GM21367 (cell line): Measurements from ENCODE around the gene ARL5A.
"Not testable (repeated sequence)": the region's sequence is repeated elsewhere in the genome, so short reads cannot be mapped to it uniquely, and the experiment has no call there.

Experiments used
- ATAC-seq: cut with Tn5 transposase; IDR thresholded peaks from one replicate; pipeline ENCODE4 v1.9.1; 2021; ENCODE audit not compliant: unreplicated experiment

The ARL5A gene, protein sequence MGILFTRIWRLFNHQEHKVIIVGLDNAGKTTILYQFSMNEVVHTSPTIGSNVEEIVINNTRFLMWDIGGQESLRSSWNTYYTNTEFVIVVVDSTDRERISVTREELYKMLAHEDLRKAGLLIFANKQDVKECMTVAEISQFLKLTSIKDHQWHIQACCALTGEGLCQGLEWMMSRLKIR

DNA sequence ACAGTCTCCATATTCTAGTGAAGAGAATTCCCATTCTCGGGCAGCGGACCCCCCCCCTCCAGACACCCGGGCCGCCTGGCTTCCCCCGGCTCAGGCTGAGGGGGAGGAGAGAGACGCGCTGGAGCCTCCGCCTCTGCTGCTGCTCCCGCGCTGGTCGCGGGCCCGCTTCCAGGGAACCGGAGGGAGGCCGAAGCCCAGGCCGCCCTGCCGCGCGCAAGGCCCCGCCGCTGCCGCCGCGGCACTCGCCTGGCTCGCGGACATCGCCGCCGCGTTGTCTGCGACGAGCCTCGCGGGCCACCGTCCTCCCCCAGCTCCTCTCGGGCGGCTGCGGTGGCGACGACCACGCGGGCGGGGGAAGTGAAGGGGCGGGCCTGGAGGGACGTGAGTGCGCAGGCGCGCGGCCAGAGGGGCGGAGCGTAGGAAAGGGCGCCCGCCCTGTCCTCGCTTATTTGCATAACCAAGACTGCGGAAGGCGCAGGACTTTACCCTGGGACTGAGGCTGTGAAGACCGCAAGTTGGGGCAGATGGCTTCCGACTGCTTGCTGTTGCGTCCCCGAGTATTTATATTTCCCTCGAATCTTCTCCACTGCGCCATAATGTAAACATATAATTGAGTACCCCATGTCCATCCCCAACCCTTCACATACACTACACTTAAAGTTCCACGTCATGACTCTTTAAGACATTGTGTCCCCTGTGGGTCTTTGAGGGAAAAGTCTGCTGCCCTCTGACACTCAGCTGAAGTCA, at the start of gene ARL5A:
ARL5A (minus strand) TSS at position 279 of the 747 bp plus-strand sequence; CDS start at position 34, 245 bp downstream.
- ATAC-seq = peak; percentile 94

DNA sequence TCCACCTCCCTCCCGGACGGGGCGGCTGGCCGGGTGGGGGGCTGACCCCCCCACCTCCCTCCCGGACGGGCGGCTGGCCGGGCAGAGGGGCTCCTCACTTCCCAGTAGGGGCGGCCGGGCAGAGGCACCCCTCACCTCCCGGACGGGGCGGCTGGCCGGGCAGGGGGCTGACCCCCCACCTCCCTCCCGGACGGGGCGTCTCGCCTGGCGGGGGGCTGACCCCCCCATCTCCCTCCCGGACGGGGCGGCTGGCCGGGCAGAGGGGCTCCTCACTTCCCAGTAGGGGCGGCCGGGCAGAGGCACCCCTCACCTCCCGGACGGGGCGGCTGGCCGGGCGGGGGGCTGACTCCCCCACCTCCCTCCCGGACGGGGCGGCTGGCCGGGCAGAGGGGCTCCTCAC, 47.4 kb upstream of the ARL5A start:
- ATAC-seq = not testable (repeated sequence)

DNA sequence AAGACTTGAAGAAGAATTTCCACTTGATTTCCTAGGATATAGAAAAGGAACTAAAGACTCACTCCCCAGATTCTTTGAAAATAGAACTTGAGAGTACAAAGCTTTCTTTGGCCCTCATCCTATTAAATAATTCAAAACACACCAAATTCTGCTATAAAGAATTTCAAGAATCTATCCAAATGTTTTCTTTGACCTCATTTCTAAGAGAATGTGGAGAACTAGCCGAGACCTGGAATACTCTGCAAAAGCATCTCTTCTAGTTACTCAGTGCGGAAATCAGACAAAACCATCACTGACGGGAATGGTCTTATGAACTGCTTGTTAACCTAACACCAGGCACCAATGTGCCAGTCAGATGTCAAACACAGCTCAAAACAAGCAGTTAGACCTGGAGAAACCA, 44.2 kb upstream of the ARL5A start:
- no peak for ATAC-seq

DNA sequence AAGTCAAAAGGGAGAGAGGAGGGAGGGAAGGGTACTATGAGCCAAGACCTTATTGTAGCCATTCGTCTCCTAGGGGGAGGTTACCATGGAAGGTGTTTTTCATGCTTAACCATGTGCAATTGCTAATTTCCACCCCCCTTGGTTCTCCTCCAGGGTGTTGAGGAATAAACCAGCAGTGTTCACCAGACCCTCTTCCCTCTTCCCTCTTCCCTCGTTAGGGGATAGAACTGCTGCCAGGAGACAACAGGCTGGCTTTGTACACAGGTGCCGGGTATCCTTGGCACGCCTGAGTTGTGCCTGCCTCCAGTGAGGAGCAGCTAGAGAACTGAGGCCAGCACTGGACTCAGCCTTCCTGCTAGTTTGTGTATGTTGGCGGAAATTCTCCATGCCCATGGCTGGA, 41.1 kb upstream of the ARL5A start:
- no peak for ATAC-seq

DNA sequence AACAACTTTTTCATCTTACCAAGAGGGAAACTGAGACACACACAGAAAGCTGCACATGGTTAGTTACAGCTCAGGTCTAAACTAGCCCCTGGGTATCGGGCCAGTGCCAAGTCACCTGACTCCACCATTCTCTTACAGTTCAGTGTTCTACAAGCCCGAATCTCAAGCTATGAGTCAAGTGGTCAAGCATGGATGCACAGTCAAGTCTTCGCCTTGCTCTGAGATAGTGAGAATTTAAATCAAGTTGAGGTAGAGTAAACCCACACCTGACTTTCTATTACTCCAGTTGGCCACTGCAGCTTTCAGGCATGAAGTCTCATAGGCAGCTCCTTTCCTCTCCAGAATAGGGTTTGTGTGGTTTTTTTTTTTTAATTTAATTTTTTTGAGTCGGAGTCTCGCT, 34.5 kb upstream of the ARL5A start:
- ATAC-seq = peak; percentile 99

DNA sequence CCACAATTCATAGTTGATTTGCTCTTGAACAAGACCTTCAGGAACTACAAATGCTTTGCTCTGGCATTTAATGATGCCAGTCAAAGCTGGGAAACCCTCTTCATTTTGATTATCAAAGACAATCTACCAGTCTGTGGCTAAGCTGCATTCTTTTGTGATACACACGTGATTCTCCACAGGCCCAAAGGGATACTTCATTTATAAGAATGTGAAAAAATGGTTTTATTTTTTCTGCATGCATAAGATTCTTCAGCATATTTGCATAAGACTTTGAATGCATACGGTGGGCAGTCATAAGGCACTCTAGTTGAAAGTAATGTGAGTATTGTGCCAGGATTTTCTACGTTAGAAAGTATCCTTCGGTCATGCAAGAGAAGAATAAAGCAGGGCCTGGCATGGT, 33.0 kb upstream of the ARL5A start:
- no peak for ATAC-seq

DNA sequence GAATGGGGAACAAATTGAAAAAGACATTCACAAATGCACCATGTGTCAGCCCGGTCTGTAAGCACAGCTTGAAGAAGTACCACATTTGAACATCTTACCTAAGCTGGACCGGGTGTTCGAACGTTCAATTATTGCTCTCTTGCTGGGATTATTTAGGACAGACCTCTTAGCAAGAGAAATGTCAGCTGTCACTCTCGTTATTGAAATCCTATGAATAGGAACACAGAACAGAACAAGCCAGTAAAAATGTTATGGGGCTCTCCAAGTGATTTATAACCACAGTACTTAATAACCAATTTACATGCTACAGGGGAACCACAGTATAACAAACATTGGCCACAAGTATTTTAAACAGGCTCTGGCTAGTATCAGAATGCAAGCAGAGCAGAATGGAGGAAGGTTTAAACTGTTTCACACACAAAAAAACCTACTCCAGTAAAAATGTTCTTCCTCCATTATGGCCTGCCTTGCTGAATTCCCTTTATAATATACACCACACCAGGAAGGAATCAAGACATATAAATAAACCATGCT, 32.5 kb upstream of the ARL5A start:
- ATAC-seq = no peak

DNA sequence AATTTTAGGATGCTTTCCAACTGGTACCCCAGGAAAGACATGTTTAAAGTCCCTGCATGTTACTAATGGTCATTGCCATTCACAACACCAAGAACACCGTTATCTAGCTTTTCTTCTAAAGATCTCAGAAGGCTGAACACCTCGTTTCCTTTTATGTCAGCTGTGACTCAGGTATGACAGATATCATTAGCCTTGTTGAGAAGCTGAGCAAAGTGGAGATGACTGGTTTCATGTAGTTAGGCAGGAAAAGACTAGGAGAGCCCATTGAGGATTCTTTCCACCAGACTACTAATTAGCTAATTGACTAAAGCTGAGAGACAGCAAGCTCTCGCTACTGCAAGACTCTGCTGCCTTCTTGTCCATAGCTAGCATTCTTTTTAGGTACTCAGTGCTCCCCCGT, 32.0 kb upstream of the ARL5A start:
- ATAC-seq = no peak

DNA sequence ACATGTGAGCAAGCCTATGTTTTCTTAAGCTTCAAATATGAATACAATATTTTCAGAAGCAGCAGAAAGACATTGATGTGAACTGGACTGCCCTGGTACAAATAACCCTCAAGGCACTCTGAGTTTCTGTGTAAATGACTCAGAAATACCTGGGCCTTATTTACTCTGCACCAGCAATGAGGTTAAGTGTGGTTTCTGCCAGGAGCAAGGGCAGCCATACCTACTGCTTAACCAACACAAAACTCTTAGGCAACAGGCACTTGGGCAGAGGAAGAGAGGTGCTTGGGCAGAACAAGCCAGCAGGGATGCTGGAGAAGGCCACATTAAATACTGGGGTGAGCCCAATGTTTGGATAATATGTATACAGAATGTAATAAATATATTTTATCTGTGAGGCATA, 29.4 kb upstream of the ARL5A start:
- no peak for ATAC-seq

DNA sequence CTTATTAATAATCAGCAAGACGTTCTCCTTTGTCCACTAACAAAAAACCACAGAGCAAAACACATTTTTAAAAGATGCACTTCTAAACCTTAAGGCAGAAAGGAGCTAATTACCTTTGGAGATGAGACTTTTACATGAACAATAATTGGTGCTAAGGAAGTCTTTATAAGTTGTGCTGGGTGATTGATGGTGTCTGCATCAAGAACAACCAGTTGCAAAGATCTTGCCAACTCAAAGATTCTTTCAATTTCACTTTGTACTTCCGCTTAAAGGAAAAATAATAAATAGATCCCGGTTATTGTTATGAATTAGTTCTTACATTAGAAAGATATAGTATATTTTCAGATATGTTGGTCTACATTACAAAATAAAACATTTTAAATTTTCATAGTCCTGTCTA, 26.9 kb upstream of the ARL5A start:
- no peak for ATAC-seq

DNA sequence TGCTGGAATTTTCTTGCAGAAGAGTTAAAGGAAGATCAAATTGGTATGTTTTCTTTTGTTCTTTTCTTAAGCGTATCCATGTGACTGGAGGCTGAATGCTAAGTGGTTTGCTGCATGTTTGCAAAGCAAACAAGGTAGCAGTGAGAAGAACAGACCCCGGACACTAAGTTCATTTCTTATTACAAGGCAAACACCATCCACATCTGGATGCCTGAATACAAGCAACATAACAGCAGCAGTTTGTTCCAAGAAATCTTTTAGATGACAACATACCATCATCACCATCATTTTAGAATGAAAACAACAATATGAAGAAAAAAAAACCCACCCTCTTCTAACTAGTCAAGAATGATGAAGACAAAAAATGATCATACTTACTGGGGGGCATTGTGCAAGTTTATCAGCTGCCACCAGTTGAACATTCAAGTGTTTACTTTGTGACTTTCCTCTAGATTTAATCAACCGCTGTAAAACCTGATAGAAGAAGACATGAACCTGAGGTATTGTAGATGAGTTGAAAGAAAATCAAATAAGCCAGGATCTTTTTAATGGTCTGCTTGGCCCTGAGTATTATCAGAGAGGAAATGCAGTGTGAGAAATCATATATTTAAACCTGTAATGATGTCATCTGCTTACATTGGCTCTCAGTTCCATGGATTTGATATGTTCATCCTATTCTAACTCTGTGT, 25.0 kb upstream of the ARL5A start:
- ATAC-seq = no peak

DNA sequence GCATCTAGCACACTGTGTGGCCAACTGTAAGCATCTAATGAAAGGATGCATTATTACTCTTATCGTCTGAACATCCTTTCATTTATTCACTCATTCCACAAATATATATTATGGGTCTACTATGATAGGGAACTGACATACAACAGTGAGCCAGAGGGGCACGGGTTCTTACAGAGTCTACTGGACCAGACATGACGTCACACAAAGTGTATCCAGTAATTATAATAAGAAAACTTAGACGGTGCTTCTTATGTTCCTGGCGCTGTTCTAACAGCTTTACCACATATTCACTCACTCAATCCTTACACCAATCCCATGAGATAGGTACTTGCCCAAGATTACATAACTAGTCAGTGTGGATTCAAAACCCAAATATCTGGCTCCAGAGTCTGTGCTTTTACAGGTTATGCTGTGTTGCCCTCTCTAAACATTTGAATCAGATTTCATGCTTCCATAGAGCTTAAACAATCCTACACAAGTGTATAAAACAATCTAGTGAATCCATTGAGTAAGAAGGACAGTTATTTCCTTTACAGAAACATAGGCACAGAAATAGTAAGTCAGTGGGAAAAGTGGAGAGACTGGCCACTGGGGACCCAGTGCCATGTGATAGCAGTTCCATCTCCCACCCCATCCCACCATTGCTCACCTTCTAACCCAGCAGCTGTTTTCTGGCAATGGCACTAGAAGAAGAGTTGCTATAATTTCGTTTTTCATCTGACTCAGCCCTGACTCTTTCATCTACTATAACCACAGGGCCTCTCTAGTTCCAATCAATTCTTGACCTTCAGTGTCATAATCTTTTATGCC, 24.2 kb upstream of the ARL5A start:
- ATAC-seq = no peak

DNA sequence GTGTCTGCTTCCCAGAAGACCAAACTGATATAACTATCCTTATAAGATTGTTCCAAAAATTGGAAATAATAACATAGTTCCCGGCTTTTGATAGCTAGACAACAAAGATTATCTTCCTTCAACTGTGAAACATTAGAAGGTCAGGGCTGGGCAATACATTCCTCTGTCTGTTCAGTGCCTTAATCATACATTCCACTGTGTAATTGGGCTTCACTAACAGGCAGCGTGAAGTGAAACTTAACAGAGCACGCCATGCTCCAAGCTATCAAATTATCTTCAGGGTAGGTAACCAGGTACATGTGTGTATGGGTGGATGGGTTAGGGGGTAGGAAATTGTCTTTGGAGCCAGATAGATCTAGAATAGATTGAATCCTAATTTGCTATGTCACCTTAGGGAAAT, 23.5 kb upstream of the ARL5A start:
- no peak for ATAC-seq

DNA sequence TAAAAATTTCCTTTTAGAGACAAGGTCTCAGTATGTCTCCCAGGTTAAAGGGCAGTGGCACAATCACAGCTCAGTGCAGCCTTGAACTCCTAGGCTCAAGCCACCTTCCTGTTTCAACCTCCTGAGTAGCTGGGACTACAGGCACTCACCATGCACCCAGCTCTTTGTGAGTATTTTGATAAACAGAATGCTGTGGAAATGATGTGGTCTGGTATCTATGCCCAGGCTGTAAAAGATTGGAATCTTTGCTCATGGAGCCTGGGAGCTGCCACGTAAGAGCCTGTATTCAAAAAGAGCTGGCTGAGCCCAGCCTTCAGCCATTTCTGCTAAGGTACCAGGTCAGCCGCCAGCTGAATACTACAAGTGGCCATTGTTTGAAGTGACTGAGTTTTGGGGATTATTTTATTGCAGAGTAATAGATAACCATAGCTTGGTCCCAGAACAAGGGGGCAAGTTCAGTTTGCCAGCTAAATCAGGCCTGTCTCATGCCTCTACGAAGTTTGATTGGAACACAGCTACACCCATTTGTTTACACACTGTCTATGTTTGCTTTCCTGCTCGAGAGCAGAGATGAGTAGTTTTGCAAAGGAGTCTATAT, 21.3 kb upstream of the ARL5A start:
- no peak for ATAC-seq

DNA sequence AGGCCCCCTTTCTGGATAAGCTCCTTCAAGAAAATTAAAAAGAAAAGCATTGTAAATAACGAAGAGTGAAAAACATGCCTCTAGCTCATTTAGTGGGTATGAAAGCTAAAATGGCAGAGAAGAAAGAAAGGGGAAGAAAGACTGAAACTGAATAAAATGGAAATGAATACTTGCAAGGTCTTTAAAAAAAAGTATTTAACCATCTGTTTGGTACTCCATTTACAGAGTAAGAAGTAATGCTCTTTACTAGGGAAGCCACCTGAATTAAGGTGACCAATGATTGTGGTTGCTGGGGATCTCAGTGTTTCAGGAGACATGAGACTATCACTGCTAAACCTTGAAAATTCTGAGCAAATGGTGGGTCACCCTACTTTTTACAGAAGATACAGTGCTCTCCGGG, 17.7 kb upstream of the ARL5A start:
- peak; percentile 39 for ATAC-seq

DNA sequence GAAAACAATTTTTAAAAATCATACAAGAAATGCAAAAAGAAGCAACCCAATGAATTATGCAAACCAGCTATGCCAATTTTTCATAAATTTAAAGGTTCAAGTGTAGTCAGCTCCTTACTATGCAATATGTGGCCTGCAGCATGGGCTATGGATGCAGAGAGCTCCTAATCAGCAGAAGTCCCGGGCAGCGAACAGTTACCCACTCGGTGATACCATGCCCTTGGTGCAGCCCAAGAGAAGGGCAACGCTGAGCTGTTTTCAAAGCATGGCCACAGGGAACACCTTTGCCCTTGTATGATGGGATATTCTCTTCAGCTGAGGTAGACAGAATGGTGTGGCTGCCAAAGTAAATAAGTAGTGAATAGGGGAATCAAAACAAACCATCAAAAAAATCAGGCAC, 17.3 kb upstream of the ARL5A start:
- ATAC-seq = no peak

DNA sequence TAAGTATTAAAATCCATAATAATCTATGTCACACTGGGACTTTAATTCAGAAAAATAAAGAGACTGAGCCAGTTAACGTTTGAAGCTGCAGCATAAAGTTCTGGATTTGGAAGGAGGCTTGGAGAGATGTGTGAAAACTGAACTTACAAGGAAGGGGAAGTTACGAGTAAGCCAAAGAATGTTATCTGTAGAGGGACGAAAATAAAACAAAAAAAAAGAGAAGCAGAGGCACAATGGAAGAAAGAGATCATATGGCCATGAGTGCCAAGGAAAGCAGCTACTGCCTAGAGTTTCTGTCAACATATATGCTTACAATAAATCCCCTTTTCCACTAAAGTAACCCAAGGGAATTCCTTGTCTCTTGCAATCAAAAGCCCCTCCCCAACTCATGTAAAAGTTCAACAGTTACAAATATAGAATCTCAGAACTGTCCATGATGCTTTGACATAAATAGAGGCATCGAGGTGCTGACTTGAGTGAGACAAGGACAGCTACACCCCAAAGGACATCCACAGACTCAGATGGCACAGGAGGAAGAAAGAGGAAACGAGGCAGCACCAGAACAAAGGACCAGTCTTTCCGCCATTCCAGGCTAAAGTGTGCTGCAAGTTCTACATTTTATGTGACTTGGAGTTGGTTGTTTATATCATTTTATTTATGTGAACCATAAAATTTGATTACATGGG, 16.1 kb upstream of the ARL5A start:
- no peak for ATAC-seq

DNA sequence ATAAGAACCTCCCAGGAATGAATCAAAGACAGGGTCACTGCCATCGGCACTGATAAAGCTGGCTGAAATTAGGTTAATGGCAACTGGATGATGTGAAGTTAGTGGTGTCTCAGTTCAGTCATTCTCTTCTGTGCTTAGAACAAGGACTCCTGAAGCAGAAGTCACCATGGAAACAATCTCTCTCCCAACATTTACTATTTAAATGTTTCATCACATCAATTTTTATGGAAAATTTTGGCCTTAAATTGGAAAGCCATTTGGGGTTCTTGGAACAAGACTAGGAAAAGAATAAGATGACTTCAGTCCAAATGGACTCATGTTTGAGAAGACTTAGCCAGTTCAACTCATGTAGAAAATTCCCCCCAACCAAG, 15.5 kb upstream of the ARL5A start:
- ATAC-seq = no peak

DNA sequence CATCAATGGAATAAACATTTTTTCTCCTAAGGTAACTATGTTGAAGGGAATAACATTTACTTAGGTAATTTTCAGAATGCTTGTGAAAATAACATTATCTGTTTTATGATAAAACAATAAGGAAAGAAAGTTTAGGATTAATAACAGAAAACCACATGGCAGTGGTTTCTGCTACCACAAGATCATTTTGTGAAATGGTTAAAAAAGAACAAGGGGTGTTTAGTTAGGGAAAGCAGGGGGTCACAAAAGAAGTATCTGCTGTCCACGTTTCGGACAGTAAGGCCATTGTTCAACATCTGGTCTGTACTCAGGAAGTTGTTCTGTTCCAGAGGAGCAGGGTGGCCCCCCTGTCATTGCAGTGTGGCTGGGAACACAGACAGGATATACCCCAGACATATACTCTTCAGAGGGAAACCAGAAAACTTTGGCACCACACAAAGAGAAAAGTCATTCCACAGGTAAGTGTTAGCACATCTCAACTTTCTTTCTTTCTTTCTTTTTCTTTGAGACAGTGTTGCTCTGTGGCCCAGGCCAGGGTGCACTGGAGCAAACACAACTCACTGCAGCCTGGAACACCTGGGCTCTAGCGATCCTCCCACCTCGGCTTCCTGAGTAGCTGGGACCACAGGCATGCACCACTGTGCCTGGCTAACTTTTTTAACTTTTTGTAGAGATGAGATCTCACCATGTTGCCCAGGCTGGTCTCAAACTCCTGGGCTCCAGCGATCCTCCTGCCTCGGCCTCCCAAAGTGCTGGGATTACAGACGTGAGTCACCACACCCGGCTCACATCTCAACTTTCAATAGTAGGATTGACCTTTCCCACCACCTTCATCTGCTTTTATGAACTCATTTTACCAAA, 14.8 kb upstream of the ARL5A start:
- ATAC-seq = peak; percentile 28
